GM19043 (cell line): ENCODE results near the gene ST3GAL3.

ENCODE experiments used
- ATAC-seq: cut with Tn5 transposase; IDR thresholded peaks from one replicate; pipeline ENCODE4 v1.9.1; 2021; ENCODE audit warnings: low read depth; ENCODE audit not compliant: unreplicated experiment

Gene ST3GAL3

GRCh38 chr1:43783096-43783670, 75.8 kb downstream of the ST3GAL3 start:
- no peak for ATAC-seq

DNA sequence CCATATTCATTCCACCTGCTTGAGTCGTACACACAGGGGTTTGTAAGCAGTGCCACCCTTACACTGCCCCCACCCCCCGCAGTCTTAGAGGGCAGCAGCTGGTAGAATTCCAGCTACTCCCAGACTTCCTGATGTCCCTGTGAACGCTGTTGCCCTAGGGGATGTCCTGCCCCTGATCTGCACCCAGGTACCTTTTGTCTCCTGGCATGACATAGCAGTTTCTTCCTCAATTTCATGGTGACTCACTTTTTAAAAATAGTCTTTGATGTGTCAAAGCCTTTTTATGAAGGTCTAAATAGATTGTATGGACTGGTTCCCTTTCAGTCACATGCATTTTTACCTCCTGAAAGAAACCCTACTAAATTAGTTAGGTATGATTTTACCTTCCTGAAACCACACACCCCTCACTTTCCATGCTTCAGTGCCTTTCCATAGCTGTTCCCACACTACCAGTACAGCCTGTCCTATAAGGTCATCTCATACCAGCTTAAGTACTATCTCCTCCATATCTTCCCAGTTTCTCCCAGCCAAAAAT, 76.4 kb downstream of the ST3GAL3 start:
- no peak for ATAC-seq

GRCh38 chr1:43786201-43786958, 79.0 kb downstream of the ST3GAL3 start:
- ATAC-seq, result no peak

DNA sequence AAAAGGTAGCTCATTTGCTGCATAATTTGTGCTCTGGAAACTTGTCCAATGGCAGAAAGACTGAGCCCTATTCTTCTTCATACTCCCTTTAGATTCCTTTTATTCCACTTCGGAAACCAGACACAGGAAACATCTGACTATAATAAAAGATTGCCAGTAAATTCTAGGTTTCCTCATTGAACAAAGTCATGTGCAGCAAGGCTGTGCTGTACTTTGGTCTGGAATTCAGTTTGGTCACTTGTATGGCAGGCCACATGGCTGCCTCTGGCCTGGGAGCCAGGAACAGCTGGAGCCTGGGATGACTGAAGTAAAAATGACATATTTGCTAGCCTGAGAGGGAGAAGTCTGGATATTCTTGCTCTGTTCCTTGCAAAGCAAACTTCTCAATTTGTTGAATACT, 79.6 kb downstream of the ST3GAL3 start:
- no peak for ATAC-seq

- no peak for ATAC-seq
Observed at GRCh38 chr1:43789604-43790550, 82.5 kb downstream of the ST3GAL3 start.

- no peak for ATAC-seq
Observed at GRCh38 chr1:43791243-43791642, 83.9 kb downstream of the ST3GAL3 start.

GRCh38 chr1:43796111-43796581, 88.8 kb downstream of the ST3GAL3 start:
- ATAC-seq, result no peak

- no peak for ATAC-seq
Observed at GRCh38 chr1:43797891-43798290, 90.6 kb downstream of the ST3GAL3 start.

DNA sequence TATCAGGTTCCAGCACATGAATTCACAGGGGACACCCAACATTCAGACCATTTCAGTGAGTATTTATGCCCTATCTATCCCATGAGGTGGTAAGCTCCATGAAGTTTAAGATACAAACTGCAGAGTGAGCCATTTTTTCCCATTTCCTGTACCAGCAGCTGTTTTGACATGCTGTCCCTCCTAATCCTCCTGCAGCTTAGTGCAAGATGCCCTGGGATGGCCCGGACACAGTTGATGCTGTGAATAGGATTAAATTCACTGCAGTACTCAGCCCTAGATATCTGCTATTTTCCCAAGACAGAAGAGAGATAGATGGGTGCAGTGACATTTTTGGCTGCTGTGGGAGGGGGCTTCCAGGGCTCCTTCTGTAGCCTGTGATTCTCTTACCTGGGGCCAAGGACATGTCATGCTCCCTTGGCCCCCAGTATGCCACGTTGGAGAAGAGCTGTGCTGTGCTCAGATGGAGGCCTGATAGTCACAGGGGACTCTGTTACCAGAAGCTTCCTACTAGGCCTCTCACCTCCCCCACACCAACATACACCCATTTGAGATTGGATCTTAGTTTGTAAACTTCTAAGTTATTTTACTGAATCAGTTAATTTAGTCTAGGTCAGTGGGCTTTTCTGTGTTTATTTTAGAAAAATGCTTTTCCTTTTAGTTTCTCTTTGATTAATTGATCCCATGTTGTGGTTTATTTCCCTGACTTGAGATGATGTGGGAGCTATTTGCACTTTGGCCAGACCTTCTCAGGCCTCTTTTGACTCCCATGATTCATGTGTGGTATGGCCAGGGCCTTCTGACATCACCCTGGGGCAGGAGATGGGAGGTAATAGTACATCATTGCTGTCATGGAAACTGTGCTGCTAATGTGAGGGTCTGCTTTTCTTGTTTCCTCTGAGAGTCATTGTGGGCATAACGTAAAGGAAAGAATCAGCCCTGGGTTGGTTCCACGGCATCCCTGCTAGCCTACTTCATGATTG, 92.6 kb downstream of the ST3GAL3 start:
- no peak for ATAC-seq

DNA sequence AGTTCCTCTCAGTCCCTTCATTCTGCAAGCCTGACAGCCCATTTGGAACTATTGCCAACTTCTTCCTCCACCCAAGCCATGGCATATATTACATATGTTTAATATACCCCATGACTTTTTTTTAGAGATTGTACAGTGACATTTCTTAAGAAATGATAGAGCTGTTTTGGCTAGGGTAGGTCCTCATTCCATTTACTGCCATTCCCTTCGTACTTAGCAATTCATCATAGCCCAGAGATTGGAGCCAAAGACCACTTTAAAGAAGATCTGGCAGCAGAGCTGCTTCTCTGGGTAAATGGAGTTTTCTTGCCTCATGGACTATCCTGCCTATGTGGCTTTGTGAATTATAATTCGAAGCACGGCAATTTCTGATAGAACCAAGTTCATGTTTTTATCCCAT, 93.4 kb downstream of the ST3GAL3 start:
- no peak for ATAC-seq

DNA sequence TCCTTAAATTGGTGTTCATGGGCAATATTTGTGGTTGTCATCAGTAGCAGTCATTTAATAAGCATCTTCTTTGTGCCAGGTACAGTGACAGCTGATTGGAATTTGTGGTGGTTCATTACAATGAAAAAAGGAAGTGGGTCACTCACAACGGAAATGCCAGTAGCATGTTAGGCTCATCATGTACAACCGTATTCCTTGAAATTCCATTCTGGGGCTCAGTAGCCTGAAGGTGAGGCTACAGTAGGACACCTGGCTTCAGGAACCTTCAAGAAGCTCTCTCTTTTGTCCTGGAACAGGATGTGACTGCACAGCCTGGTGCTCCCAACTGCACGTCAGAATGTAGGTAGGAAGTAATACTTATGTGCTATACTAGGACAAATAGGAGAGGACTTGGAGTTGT, 93.9 kb downstream of the ST3GAL3 start:
- no peak for ATAC-seq

- ATAC-seq, result no peak
Observed at GRCh38 chr1:43802356-43802980, 95.1 kb downstream of the ST3GAL3 start.

DNA sequence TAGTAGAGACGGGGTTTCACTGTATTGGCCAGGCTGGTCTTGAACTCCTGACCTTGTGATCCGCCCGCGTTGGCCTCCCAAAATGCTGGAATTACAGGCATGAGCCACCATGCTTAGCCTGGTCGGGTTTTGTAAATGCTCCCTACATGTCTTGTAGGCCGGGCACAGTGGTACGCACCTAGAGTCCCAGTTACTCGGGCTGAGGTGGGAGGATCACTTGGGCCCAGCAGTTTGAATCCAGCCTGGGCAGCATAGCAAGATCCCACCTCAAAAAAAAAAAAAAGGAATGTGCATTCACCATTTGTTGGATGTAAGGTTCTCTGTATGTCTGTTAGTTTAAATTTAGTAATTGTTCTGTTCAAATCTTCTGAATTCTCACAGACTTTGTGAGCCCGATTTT, 95.8 kb downstream of the ST3GAL3 start:
- no peak for ATAC-seq

- no peak for ATAC-seq
Observed at GRCh38 chr1:43803646-43804045, 96.3 kb downstream of the ST3GAL3 start.

GRCh38 chr1:43804569-43804968, 97.2 kb downstream of the ST3GAL3 start:
- ATAC-seq, result no peak

- no peak for ATAC-seq
Observed at GRCh38 chr1:43805340-43805739, 98.0 kb downstream of the ST3GAL3 start.

- no peak for ATAC-seq
Observed at GRCh38 chr1:43806183-43806582, 98.8 kb downstream of the ST3GAL3 start.

DNA sequence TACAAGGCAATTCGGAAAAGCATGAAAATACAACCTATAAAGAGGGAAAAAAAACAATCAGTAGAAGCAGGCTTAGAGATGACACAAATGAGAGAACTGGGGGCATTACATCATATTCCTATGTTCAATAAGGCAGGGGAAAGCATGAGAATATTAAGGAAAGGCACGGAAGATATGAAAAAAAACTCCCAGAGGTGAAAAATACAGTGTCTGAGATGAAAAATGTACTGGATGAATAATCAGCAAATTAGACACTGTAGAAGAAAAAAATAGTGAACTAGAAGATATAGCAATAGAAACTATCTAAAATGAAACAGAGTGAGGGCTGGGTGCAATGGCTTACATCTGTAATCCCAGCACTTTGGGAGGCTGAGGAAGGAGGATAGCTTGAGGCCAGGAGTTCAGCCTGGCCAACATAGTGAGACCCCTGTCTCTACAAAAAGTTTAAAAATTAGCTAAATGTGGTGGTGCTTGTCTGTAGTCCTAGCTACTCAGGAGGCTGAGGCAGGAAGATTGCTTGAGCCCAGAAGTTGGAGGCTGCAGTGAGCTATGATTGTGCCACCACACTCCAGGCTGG, 101.8 kb downstream of the ST3GAL3 start:
- ATAC-seq, result no peak

GRCh38 chr1:43812579-43812978, 105.2 kb downstream of the ST3GAL3 start:
- no peak for ATAC-seq
